Measurements from ENCODE around the gene FBXW7.

DNA sequence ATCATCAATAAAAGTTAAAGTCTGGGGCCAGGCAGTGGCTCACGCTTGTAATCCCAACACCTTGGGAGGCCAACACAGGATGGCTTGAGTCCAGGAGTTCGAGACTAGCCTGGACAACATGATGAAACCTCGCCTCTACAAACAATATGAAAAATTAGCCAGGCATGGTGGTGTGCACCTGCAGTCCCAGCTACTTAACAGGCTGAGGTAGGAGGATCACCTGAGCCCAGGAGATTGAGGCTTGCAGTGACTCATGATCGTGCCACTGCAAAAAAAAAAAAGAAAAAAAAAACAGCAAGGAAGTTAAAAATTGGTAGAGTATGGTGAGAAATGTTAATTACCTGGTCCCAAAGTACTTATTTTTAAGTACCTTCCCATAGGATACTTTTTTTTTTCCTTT lies 27.5 kb downstream of the FBXW7 start:
- TF ChIP-seq, protein P1, sequence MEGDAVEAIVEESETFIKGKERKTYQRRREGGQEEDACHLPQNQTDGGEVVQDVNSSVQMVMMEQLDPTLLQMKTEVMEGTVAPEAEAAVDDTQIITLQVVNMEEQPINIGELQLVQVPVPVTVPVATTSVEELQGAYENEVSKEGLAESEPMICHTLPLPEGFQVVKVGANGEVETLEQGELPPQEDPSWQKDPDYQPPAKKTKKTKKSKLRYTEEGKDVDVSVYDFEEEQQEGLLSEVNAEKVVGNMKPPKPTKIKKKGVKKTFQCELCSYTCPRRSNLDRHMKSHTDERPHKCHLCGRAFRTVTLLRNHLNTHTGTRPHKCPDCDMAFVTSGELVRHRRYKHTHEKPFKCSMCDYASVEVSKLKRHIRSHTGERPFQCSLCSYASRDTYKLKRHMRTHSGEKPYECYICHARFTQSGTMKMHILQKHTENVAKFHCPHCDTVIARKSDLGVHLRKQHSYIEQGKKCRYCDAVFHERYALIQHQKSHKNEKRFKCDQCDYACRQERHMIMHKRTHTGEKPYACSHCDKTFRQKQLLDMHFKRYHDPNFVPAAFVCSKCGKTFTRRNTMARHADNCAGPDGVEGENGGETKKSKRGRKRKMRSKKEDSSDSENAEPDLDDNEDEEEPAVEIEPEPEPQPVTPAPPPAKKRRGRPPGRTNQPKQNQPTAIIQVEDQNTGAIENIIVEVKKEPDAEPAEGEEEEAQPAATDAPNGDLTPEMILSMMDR (IDR thresholded peaks at IDR 0.05): no peak
- TF ChIP-seq POLR2A (IDR thresholded peaks at IDR 0.05): no peak

Measured in lower leg skin (tissue), 3 donors.